Measurements from ENCODE around the gene C2orf49. TPM values are rescaled to one million over a fixed set of nuclear protein-coding genes. Genes with fewer than 3 reads are reported as not detected.

Gene C2orf49
- total and polyA plus RNA-seq, 2 donors (not counting 1 experiment from before 2014, with no cell fraction given), result 7.5 to 29.3 TPM

GRCh38 chr2:105315314-105315713 lies 22.0 kb upstream of the C2orf49 start:
- POLR2A ChIA-PET, result no interaction called here
- ATAC-seq (ENCODE audit: low read depth), result no peak

GRCh38 chr2:105317937-105318336 lies 19.4 kb upstream of the C2orf49 start:
- DNase-seq, result no peak
- no peaks in the 10 kb centered on the region for H3K9me3 Mint-ChIP-seq (ENCODE audit: insufficient read depth)
- peaks cover 27% of the 10 kb centered on the region for H4K20me1 ChIP-seq (ENCODE audit: control insufficient read depth, insufficient read depth, low read length, poor library complexity, severe bottlenecking)
- CTCF ChIA-PET, result interaction anchor here (1.0 kb wide), 1 partner anchor 10 kb away, joined by 3 read pairs; no protein-coding TSS in a partner anchor
- H3K4me3 ChIP-seq (ENCODE audit: control extremely low read depth in 1 of 5, extremely low read depth in 1 of 5, insufficient read depth in 1 of 5, low read depth in 2 of 5, low read length in 4 of 5), result no peak overlapping the region
- H3K27me3 Mint-ChIP-seq, result no peaks in the 10 kb centered on the region
- H3K4me3 Mint-ChIP-seq, result no peak overlapping the region
- 100% methylated on average over 1 of the region's 3 CpGs for WGBS (ENCODE audit: insufficient coverage)
- peaks cover 83% of the 10 kb centered on the region for H3K79me2 ChIP-seq (ENCODE audit: control insufficient read depth, insufficient read depth, low read length)
- intact Hi-C loops (cut with micrococcal nuclease), result no loop called here
- H3K27me3 ChIP-seq (replicated peaks in 1 of 4; ENCODE audit: control extremely low read depth in 1 of 4, control insufficient read depth in 3 of 4, insufficient read depth in 4 of 4, low read length in 3 of 4), result no peaks in the 10 kb centered on the region
- TF ChIP-seq EZH2 (IDR thresholded peaks at IDR 0.05; ENCODE audit: borderline replicate concordance, insufficient read depth, low read depth, low read length, poor library complexity, severe bottlenecking) (no peak), CTCF (IDR thresholded peaks at IDR 0.05) (no peak)
- no peak overlapping the region for H2AFZ ChIP-seq (ENCODE audit: insufficient read depth, low read depth, low read length, poor library complexity, severe bottlenecking)
- H3K9ac ChIP-seq (ENCODE audit: low read length), result no peak overlapping the region
- H3K27ac Mint-ChIP-seq, result no peak overlapping the region
- H3K4me1 Mint-ChIP-seq, result peaks cover 30% of the 10 kb centered on the region
- no peak overlapping the region for H3K27ac ChIP-seq (ENCODE audit: low read length in 2 of 2)
- POLR2A ChIA-PET, result no interaction called here
- no peak overlapping the region for H3K4me2 ChIP-seq (replicated peaks; ENCODE audit: low read depth, low read length, poor library complexity, severe bottlenecking)
- H3K36me3 ChIP-seq (replicated peaks in 1 of 2; ENCODE audit: control extremely low read depth in 1 of 2, control insufficient read depth in 1 of 2, extremely low read depth in 1 of 2, insufficient read depth in 2 of 2, low read length in 1 of 2), result no peaks in the 10 kb centered on the region
- no peak for ATAC-seq (ENCODE audit: low read depth)
- peaks cover 0 to 4% of the 10 kb centered on the region in 2 donors for H3K4me1 ChIP-seq (ENCODE audit: control insufficient read depth in 2 of 2, insufficient read depth in 2 of 2, low read length in 2 of 2)
- H3K9me3 ChIP-seq (ENCODE audit: control extremely low read depth in 1 of 3, control insufficient read depth in 2 of 3, insufficient read depth in 1 of 3, low read length in 2 of 3), result no peaks in the 10 kb centered on the region

More at GRCh38 chr2:105315314-105315713, 22.0 kb upstream of the C2orf49 start:
- H3K9ac ChIP-seq (ENCODE audit: low read length), result no peak overlapping the region
- no peak overlapping the region for H3K4me2 ChIP-seq (replicated peaks; ENCODE audit: low read depth, low read length, poor library complexity, severe bottlenecking)
- peaks cover 19% of the 10 kb centered on the region for H4K20me1 ChIP-seq (ENCODE audit: control insufficient read depth, insufficient read depth, low read length, poor library complexity, severe bottlenecking)
- H3K27me3 Mint-ChIP-seq, result no peaks in the 10 kb centered on the region
- H3K4me3 ChIP-seq (ENCODE audit: control extremely low read depth in 1 of 5, extremely low read depth in 1 of 5, insufficient read depth in 1 of 5, low read depth in 2 of 5, low read length in 4 of 5), result no peak overlapping the region
- H3K4me3 Mint-ChIP-seq, result no peak overlapping the region
- no peaks in the 10 kb centered on the region for H3K36me3 ChIP-seq (replicated peaks in 1 of 2; ENCODE audit: control extremely low read depth in 1 of 2, control insufficient read depth in 1 of 2, extremely low read depth in 1 of 2, insufficient read depth in 2 of 2, low read length in 1 of 2)
- no peak for TF ChIP-seq EZH2 (IDR thresholded peaks at IDR 0.05; ENCODE audit: borderline replicate concordance, insufficient read depth, low read depth, low read length, poor library complexity, severe bottlenecking)
- TF ChIP-seq CTCF (IDR thresholded peaks at IDR 0.05), result no peak
- H3K27ac ChIP-seq (ENCODE audit: low read length in 2 of 2), result no peak overlapping the region
- no peaks in the 10 kb centered on the region for H3K9me3 ChIP-seq (ENCODE audit: control extremely low read depth in 1 of 3, control insufficient read depth in 2 of 3, insufficient read depth in 1 of 3, low read length in 2 of 3)
- no peak overlapping the region for H2AFZ ChIP-seq (ENCODE audit: insufficient read depth, low read depth, low read length, poor library complexity, severe bottlenecking)
- peaks cover 78% of the 10 kb centered on the region for H3K79me2 ChIP-seq (ENCODE audit: control insufficient read depth, insufficient read depth, low read length)
- no peak overlapping the region for H3K27ac Mint-ChIP-seq
- peaks cover 0 to 4% of the 10 kb centered on the region in 2 donors for H3K4me1 ChIP-seq (ENCODE audit: control insufficient read depth in 2 of 2, insufficient read depth in 2 of 2, low read length in 2 of 2)
- intact Hi-C loops (cut with micrococcal nuclease), result no loop called here
- DNase-seq, result no peak
- H3K27me3 ChIP-seq (replicated peaks in 1 of 4; ENCODE audit: control extremely low read depth in 1 of 4, control insufficient read depth in 3 of 4, insufficient read depth in 4 of 4, low read length in 3 of 4), result no peaks in the 10 kb centered on the region
- CTCF ChIA-PET, result no interaction called here
- no CpG with 5 or more reads among the region's 3 CpGs for WGBS (ENCODE audit: insufficient coverage)
- H3K4me1 Mint-ChIP-seq, result peaks cover 26% of the 10 kb centered on the region
- H3K9me3 Mint-ChIP-seq (ENCODE audit: insufficient read depth), result no peaks in the 10 kb centered on the region

Data from B cell (primary cell).